Superior temporal gyrus (tissue), 1 donor: ENCODE measurements around the gene POU2F2.
A peak's percentile ranks its signal among the peaks of the same experiment; 100 is the strongest.
"Not testable (repeated sequence)": the region's sequence is repeated elsewhere in the genome, so short reads cannot be mapped to it uniquely, and the experiment has no call there.

Source experiments
- DNase-seq: peaks from one replicate; pipeline ENCODE4 v3.0.0-alpha.2; 2016; ENCODE audit errors: extremely low spot score

The POU2F2 gene

GRCh38 chr19:42100241-42100640 is 32.0 kb downstream of the POU2F2 start:
- not testable (repeated sequence) for DNase-seq

- DNase-seq, result no peak
These were observed 32.8 kb downstream of the POU2F2 start for GRCh38 chr19:42099336-42099925.

- no peak for DNase-seq
These were observed 33.5 kb downstream of the POU2F2 start for GRCh38 chr19:42098781-42099180.

GRCh38 chr19:42097461-42097860 is 34.8 kb downstream of the POU2F2 start:
- no peak for DNase-seq

- DNase-seq, result no peak
These were observed 35.9 kb downstream of the POU2F2 start for GRCh38 chr19:42096255-42096837.

GRCh38 chr19:42095814-42096230 is 36.4 kb downstream of the POU2F2 start:
- DNase-seq, result no peak

GRCh38 chr19:42095142-42095813 is 37.0 kb downstream of the POU2F2 start:
- DNase-seq, result no peak

GRCh38 chr19:42093926-42094325 is 38.3 kb downstream of the POU2F2 start:
- DNase-seq, result no peak

- no peak for DNase-seq
These were observed 38.7 kb downstream of the POU2F2 start for GRCh38 chr19:42093505-42093904.

GRCh38 chr19:42092350-42092749 is 39.9 kb downstream of the POU2F2 start:
- DNase-seq, result no peak

- DNase-seq, result no peak
These were observed 40.5 kb downstream of the POU2F2 start for GRCh38 chr19:42091742-42092141.

GRCh38 chr19:42091300-42091699 is 40.9 kb downstream of the POU2F2 start:
- no peak for DNase-seq

- DNase-seq, result no peak
These were observed 41.6 kb downstream of the POU2F2 start for GRCh38 chr19:42090672-42091071.

- no peak for DNase-seq
These were observed 42.5 kb downstream of the POU2F2 start for GRCh38 chr19:42089772-42090171.

- DNase-seq, result no peak
These were observed 43.0 kb downstream of the POU2F2 start for GRCh38 chr19:42089191-42089750.

- DNase-seq, result no peak
These were observed 43.6 kb downstream of the POU2F2 start for GRCh38 chr19:42088471-42089190.

- no peak for DNase-seq
These were observed 45.3 kb downstream of the POU2F2 start for GRCh38 chr19:42086770-42087550.

- DNase-seq, result no peak
These were observed 46.0 kb downstream of the POU2F2 start for GRCh38 chr19:42086188-42086736.

- no peak for DNase-seq
These were observed 48.7 kb downstream of the POU2F2 start for GRCh38 chr19:42083537-42083936.

GRCh38 chr19:42081584-42082203 is 50.6 kb downstream of the POU2F2 start:
- DNase-seq, result peak; percentile 29
